HepG2 (cell line): ENCODE data around the gene PSMD8. TPM values are rescaled to one million over a fixed set of nuclear protein-coding genes. Genes with fewer than 3 reads are reported as not detected.

Source experiments
- AHR ChIP-seq: IDR thresholded peaks from 2 replicates; pipeline ENCODE4 v1.6.1; 2018; ENCODE audit warnings: missing genetic modification reagents, missing compliant biosample characterization
- ASH2L ChIP-seq: fragments of 300-600, 200-600 bp; sonication (generic); IDR thresholded peaks from 2 replicates; pipeline ENCODE4 v1.7.0; 2017; ENCODE audit warnings: low read depth, mild to moderate bottlenecking, moderate library complexity, mixed read lengths, low read length; ENCODE audit not compliant: insufficient read length
- ESRRA ChIP-seq: sonication (generic); formaldehyde crosslinking; IDR thresholded peaks from 2 replicates; pipeline ENCODE4 v1.5.1; 2020; ENCODE audit warnings: mild to moderate bottlenecking, low read depth, missing genetic modification reagents
- FOXP1 ChIP-seq, 2 experiments: fragments of 450-650 bp in 1 of 2; IDR thresholded peaks; 2 replicates each; pipeline ENCODE4 v1.6.1; 2017 to 2018; ENCODE audit warnings: antibody characterized with exemption in 1 of 2
- HMG20B ChIP-seq: conservative IDR thresholded peaks from 2 replicates; pipeline ENCODE4 v1.6.1; 2016; ENCODE audit warnings: missing genetic modification reagents, missing compliant biosample characterization
- HOXA9 ChIP-seq: sonication (generic); formaldehyde crosslinking; IDR thresholded peaks from 2 replicates; pipeline ENCODE4 v1.8.1; 2022; ENCODE audit warnings: missing genetic modification reagents, mild to moderate bottlenecking, moderate library complexity, borderline replicate concordance
- KDM1A ChIP-seq: IDR thresholded peaks from 2 replicates; pipeline ENCODE4 v1.6.1; 2016; ENCODE audit warnings: missing compliant biosample characterization
- KMT2A ChIP-seq: sonication (generic); formaldehyde crosslinking; IDR thresholded peaks from 2 replicates; pipeline ENCODE4 v1.4.0; 2020; ENCODE audit warnings: missing genetic modification reagents
- MED8 ChIP-seq: sonication (generic); formaldehyde crosslinking; IDR thresholded peaks from 2 replicates; pipeline ENCODE4 v1.8.1; 2023; ENCODE audit warnings: mild to moderate bottlenecking, missing genetic modification reagents; ENCODE audit not compliant: insufficient replicate concordance
- MZF1 ChIP-seq: sonication (generic); formaldehyde crosslinking; IDR thresholded peaks from 2 replicates; pipeline ENCODE4 v1.8.1; 2023; ENCODE audit warnings: mild to moderate bottlenecking, missing genetic modification reagents, borderline replicate concordance
- PRMT3 ChIP-seq: sonication (generic); formaldehyde crosslinking; IDR thresholded peaks from 2 replicates; pipeline ENCODE4 v1.8.1; 2022; ENCODE audit warnings: low read depth, mild to moderate bottlenecking, moderate library complexity, missing genetic modification reagents, borderline replicate concordance
- ZKSCAN5 ChIP-seq: sonication (generic); formaldehyde crosslinking; IDR thresholded peaks from 2 replicates; pipeline ENCODE4 v1.5.1; 2020; ENCODE audit warnings: mild to moderate bottlenecking, missing genetic modification reagents
- ZNF12 ChIP-seq: sonication (generic); formaldehyde crosslinking; IDR thresholded peaks from 2 replicates; pipeline ENCODE4 v1.5.0; 2020; ENCODE audit warnings: missing genetic modification reagents
- ZNF17 ChIP-seq: sonication (generic); formaldehyde crosslinking; IDR thresholded peaks from 2 replicates; pipeline ENCODE4 v1.5.0; 2020; ENCODE audit warnings: mild to moderate bottlenecking, missing genetic modification reagents
- ZNF256 ChIP-seq: sonication (generic); formaldehyde crosslinking; conservative IDR thresholded peaks from 2 replicates; pipeline ENCODE4 v1.4.0; 2020; ENCODE audit warnings: missing genetic modification reagents
- ZNF317 ChIP-seq: sonication (generic); formaldehyde crosslinking; IDR thresholded peaks from 2 replicates; pipeline ENCODE4 v1.5.0; 2020; ENCODE audit warnings: mild to moderate bottlenecking, missing genetic modification reagents
- ZNF335 ChIP-seq: sonication (generic); formaldehyde crosslinking; IDR thresholded peaks from 2 replicates; pipeline ENCODE4 v1.4.0; 2020; ENCODE audit warnings: missing genetic modification reagents
- ZNF367 ChIP-seq: sonication (generic); formaldehyde crosslinking; IDR thresholded peaks from 2 replicates; pipeline ENCODE4 v1.4.0; 2020; ENCODE audit warnings: missing genetic modification reagents, borderline replicate concordance
- ZNF652 ChIP-seq: IDR thresholded peaks from 2 replicates; pipeline ENCODE4 v1.6.1; 2016; ENCODE audit warnings: low read depth, borderline replicate concordance
- ZNF724P ChIP-seq: sonication (generic); formaldehyde crosslinking; IDR thresholded peaks from 2 replicates; pipeline ENCODE4 v1.8.0; 2022; ENCODE audit warnings: missing genetic modification reagents, borderline replicate concordance
- ZNF761 ChIP-seq: sonication (generic); formaldehyde crosslinking; conservative IDR thresholded peaks from 2 replicates; pipeline ENCODE4 v1.4.0; 2020; ENCODE audit warnings: mild to moderate bottlenecking, missing genetic modification reagents
- polyA plus RNA-seq, 8 experiments: library from polyadenylated mRNA; depleted of rRNA in 3 of 8; stranded (reverse) in 7 of 8; unstranded in 1 of 8; fragments of >200 nt; fragmentation: Illumina TruSeq in 4 of 8; extraction: Trizol in 4 of 8; gene quantifications; 2 replicates each; pipeline versions ENCODE4 v1.2.1 to v1.2.3, GENCODE V29; 2011 to 2016; ENCODE audit warnings: low read depth in 4 of 8, missing spikeins in 1 of 8, mixed read lengths in 1 of 8; ENCODE audit not compliant: insufficient read depth in 1 of 8
- total RNA-seq, 5 experiments: library from RNA; depleted of rRNA; stranded (reverse); fragments of >200 nt; fragmentation: Illumina TruSeq; extraction: Trizol; gene quantifications; 2 replicates each; pipeline ENCODE4 v1.2.3, GENCODE V29; 2016; ENCODE audit warnings: low read depth in 1 of 5
- TF ChIP-seq, protein P1 (sequence below): sonication (generic); formaldehyde crosslinking; IDR thresholded peaks from 2 replicates; pipeline ENCODE4 v1.4.0; 2020; ENCODE audit warnings: missing genetic modification reagents
- TF ChIP-seq, protein P2 (sequence below): sonication (generic); formaldehyde crosslinking; IDR thresholded peaks from 2 replicates; pipeline ENCODE4 v1.5.0; 2020; ENCODE audit warnings: missing genetic modification reagents, mild to moderate bottlenecking, borderline replicate concordance
- TF ChIP-seq, protein P3 (sequence below): sonication (generic); formaldehyde crosslinking; IDR thresholded peaks from 2 replicates; pipeline ENCODE4 v1.5.0; 2020; ENCODE audit warnings: missing genetic modification reagents, mild to moderate bottlenecking, borderline replicate concordance
- TF ChIP-seq, protein P4 (sequence below): sonication (generic); formaldehyde crosslinking; conservative IDR thresholded peaks from 2 replicates; pipeline ENCODE4 v1.8.0; 2022; ENCODE audit warnings: missing genetic modification reagents

Gene PSMD8
- total and polyA plus RNA-seq, 2 of the 13 experiments (the other 11 are each of a cell fraction or from before 2014, with no cell fraction given), result 162 to 296 TPM

DNA sequence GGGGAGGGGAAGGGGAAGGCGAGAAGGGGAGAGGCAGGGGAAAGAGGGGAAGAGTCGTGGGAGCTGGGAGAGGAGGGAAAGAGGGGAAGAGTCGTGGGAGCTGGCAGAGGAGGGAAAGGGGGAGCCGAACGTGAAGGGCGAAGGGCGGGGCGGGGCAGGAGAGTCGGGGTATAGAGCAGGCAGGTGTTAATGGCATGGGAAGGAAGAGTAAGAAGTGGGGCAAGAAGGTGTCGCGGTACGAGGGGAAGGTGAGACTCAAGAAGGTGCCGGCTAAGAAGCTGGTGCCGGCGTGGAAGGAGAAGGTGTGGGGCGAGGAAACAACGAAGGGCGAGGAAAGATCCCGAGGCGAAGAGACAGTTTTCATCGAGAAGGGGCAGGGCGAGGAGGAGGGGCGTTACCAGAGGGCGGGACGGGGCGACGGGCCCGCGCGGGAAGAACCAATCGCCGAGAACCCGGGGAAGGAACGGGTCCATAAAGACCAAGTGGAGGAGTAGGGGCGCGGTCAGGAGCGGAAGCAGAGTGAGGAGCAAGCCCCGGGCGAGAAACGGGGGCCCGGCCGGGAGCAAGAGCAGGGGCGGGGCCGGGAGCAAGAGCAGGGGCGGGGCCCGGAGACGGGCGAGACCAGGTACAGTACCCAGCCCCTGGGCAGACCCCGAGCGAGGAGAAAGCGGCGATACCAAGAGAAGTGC, 38.3 kb upstream of the PSMD8 start (continued):
- TF ChIP-seq, protein P1, sequence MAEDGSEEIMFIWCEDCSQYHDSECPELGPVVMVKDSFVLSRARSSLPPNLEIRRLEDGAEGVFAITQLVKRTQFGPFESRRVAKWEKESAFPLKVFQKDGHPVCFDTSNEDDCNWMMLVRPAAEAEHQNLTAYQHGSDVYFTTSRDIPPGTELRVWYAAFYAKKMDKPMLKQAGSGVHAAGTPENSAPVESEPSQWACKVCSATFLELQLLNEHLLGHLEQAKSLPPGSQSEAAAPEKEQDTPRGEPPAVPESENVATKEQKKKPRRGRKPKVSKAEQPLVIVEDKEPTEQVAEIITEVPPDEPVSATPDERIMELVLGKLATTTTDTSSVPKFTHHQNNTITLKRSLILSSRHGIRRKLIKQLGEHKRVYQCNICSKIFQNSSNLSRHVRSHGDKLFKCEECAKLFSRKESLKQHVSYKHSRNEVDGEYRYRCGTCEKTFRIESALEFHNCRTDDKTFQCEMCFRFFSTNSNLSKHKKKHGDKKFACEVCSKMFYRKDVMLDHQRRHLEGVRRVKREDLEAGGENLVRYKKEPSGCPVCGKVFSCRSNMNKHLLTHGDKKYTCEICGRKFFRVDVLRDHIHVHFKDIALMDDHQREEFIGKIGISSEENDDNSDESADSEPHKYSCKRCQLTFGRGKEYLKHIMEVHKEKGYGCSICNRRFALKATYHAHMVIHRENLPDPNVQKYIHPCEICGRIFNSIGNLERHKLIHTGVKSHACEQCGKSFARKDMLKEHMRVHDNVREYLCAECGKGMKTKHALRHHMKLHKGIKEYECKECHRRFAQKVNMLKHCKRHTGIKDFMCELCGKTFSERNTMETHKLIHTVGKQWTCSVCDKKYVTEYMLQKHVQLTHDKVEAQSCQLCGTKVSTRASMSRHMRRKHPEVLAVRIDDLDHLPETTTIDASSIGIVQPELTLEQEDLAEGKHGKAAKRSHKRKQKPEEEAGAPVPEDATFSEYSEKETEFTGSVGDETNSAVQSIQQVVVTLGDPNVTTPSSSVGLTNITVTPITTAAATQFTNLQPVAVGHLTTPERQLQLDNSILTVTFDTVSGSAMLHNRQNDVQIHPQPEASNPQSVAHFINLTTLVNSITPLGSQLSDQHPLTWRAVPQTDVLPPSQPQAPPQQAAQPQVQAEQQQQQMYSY (CRISPR knock-in tag), result no peak
- TF ChIP-seq FOXP1 (IDR thresholded peaks at IDR 0.05) (no peak), FOXP1 (CRISPR knock-in tag; IDR thresholded peaks at IDR 0.05) (no peak), ZNF317 (CRISPR knock-in tag) (no peak), HMG20B (CRISPR knock-in tag) (no peak), ZNF761 (CRISPR knock-in tag) (no peak), ZNF367 (CRISPR knock-in tag) (no peak), ZNF652 (CRISPR knock-in tag) (no peak), KMT2A (CRISPR knock-in tag) (no peak), ZNF256 (CRISPR knock-in tag) (no peak), ZNF12 (CRISPR knock-in tag) (no peak), ZNF17 (CRISPR knock-in tag) (no peak), MED8 (CRISPR knock-in tag) (no peak), MZF1 (CRISPR knock-in tag) (no peak), AHR (CRISPR knock-in tag) (no peak), ESRRA (CRISPR knock-in tag) (no peak), ZNF335 (no peak), ZKSCAN5 (no peak), ZNF724P (CRISPR knock-in tag) (no peak), PRMT3 (CRISPR knock-in tag) (no peak), KDM1A (CRISPR knock-in tag) (no peak), ASH2L (no peak), HOXA9 (CRISPR knock-in tag) (no peak)
- TF ChIP-seq, protein P2, sequence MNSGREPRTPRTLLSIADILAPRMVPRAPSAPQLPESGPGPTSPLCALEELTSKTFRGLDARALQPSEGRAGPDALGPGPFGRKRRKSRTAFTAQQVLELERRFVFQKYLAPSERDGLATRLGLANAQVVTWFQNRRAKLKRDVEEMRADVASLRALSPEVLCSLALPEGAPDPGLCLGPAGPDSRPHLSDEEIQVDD (CRISPR knock-in tag), result no peak
- TF ChIP-seq, protein P3, sequence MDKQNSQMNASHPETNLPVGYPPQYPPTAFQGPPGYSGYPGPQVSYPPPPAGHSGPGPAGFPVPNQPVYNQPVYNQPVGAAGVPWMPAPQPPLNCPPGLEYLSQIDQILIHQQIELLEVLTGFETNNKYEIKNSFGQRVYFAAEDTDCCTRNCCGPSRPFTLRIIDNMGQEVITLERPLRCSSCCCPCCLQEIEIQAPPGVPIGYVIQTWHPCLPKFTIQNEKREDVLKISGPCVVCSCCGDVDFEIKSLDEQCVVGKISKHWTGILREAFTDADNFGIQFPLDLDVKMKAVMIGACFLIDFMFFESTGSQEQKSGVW (CRISPR knock-in tag), result no peak
- TF ChIP-seq, protein P4, sequence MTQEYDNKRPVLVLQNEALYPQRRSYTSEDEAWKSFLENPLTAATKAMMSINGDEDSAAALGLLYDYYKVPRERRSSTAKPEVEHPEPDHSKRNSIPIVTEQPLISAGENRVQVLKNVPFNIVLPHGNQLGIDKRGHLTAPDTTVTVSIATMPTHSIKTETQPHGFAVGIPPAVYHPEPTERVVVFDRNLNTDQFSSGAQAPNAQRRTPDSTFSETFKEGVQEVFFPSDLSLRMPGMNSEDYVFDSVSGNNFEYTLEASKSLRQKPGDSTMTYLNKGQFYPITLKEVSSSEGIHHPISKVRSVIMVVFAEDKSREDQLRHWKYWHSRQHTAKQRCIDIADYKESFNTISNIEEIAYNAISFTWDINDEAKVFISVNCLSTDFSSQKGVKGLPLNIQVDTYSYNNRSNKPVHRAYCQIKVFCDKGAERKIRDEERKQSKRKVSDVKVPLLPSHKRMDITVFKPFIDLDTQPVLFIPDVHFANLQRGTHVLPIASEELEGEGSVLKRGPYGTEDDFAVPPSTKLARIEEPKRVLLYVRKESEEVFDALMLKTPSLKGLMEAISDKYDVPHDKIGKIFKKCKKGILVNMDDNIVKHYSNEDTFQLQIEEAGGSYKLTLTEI, result no peak
